Measurements from ENCODE around the gene FMN1.

GRCh38 chr15:33211176-33211808, 16.8 kb upstream of the FMN1 start:
- TF ChIP-seq FOXM1 (IDR thresholded peaks at IDR 0.05; ENCODE audit: borderline replicate concordance): no peak
- TF ChIP-seq SUZ12 (IDR thresholded peaks at IDR 0.05): no peak
- TF ChIP-seq PKNOX1 (IDR thresholded peaks at IDR 0.05): no peak
- no peak for TF ChIP-seq ARNT (IDR thresholded peaks at IDR 0.05)
- no peak for TF ChIP-seq ZNF384 (IDR thresholded peaks at IDR 0.05)
- TF ChIP-seq ELF4 (IDR thresholded peaks at IDR 0.05): no peak
- TF ChIP-seq FOXK2 (IDR thresholded peaks at IDR 0.05): no peak
- TF ChIP-seq SP1 (IDR thresholded peaks at IDR 0.05): no peak
- TF ChIP-seq L3MBTL2 (conservative IDR thresholded peaks at IDR 0.05): no peak
- TF ChIP-seq TARDBP (IDR thresholded peaks at IDR 0.05): no peak
- no peak for TF ChIP-seq BHLHE40 (IDR thresholded peaks at IDR 0.05; ENCODE audit: borderline replicate concordance)
- TF ChIP-seq NFRKB (IDR thresholded peaks at IDR 0.05): no peak

Data from HEK293T (cell line).